ENCODE measurements around the gene BRIP1. TPM values are rescaled to one million over a fixed set of nuclear protein-coding genes. Genes with fewer than 3 reads are reported as not detected.

Gene BRIP1
- total and polyA plus RNA-seq, 2 donors (not counting 3 experiments of a cell fraction or from before 2014, with no cell fraction given) = 1.8 to 12.1 TPM

GRCh38 chr17:61732169-61732568 lies 131.2 kb downstream of the BRIP1 start:
- DNase-seq (ENCODE audit: low read depth, low spot score) = no peak
- dilution Hi-C loops (cut with MboI; ENCODE audit: extremely low pct_ligation_motif_present, low sequenced_read_pairs) = no loop called here

GRCh38 chr17:61731330-61731729 lies 132.0 kb downstream of the BRIP1 start:
- H3K4me2 ChIP-seq (ENCODE audit: insufficient read depth, low read length) = no peak overlapping the region
- H2AFZ ChIP-seq (ENCODE audit: low read depth, low read length) = no peak overlapping the region
- H3K36me3 ChIP-seq (ENCODE audit: control insufficient read depth in 2 of 2, extremely low read depth in 1 of 2, insufficient read depth in 2 of 2, low read length in 2 of 2) = no peaks in the 10 kb centered on the region
- H3K9ac ChIP-seq (replicated peaks; ENCODE audit: extremely low read depth, insufficient read depth, low read length) = no peak overlapping the region
- no peaks in the 10 kb centered on the region for H3K9me3 ChIP-seq (replicated peaks; ENCODE audit: control insufficient read depth, insufficient read depth, low read length)
- no peak overlapping the region for H3K27ac ChIP-seq (ENCODE audit: insufficient read depth, low read depth, low read length)
- TF ChIP-seq POLR2AphosphoS5 (IDR thresholded peaks at IDR 0.05; ENCODE audit: insufficient read depth, low read depth, low read length) (no peak), MAX (IDR thresholded peaks at IDR 0.05; ENCODE audit: insufficient read depth, insufficient read length) (no peak), GATA2 (IDR thresholded peaks at IDR 0.05; ENCODE audit: insufficient read depth, insufficient read length, low read depth, low read length) (no peak), POLR2A (IDR thresholded peaks at IDR 0.05; ENCODE audit: low read depth, low read length) (no peak), MYC (IDR thresholded peaks at IDR 0.05; ENCODE audit: low read depth, low read length) (no peak), EZH2 (IDR thresholded peaks at IDR 0.05; ENCODE audit: borderline replicate concordance, low read depth, low read length, severe bottlenecking) (no peak), FOS (IDR thresholded peaks at IDR 0.05; ENCODE audit: borderline replicate concordance, insufficient read depth, low read length) (no peak), JUN (IDR thresholded peaks at IDR 0.05; ENCODE audit: borderline replicate concordance, insufficient read depth, insufficient read length, low read depth) (no peak)
- TF ChIP-seq, protein P1, sequence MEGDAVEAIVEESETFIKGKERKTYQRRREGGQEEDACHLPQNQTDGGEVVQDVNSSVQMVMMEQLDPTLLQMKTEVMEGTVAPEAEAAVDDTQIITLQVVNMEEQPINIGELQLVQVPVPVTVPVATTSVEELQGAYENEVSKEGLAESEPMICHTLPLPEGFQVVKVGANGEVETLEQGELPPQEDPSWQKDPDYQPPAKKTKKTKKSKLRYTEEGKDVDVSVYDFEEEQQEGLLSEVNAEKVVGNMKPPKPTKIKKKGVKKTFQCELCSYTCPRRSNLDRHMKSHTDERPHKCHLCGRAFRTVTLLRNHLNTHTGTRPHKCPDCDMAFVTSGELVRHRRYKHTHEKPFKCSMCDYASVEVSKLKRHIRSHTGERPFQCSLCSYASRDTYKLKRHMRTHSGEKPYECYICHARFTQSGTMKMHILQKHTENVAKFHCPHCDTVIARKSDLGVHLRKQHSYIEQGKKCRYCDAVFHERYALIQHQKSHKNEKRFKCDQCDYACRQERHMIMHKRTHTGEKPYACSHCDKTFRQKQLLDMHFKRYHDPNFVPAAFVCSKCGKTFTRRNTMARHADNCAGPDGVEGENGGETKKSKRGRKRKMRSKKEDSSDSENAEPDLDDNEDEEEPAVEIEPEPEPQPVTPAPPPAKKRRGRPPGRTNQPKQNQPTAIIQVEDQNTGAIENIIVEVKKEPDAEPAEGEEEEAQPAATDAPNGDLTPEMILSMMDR (IDR thresholded peaks at IDR 0.05; ENCODE audit: extremely low read depth in 1 of 2, insufficient read depth in 1 of 2, low read depth in 1 of 2, low read length in 2 of 2) = no peak
- no peaks in the 10 kb centered on the region for H3K79me2 ChIP-seq (ENCODE audit: control insufficient read depth, insufficient read depth, low read length)
- dilution Hi-C loops (cut with MboI; ENCODE audit: extremely low pct_ligation_motif_present, low sequenced_read_pairs) = no loop called here
- ChIA-PET POLR2A (no interaction called here), CTCF (interaction anchor here (0.7 to 1.1 kb wide), 3 partner anchors 32 to 95 kb away, joined by 3 read pairs; no protein-coding TSS in a partner anchor)
- H3K4me1 ChIP-seq (ENCODE audit: control insufficient read depth, extremely low read depth, insufficient read depth, low read length) = no peaks in the 10 kb centered on the region
- H3K9me1 ChIP-seq (replicated peaks; ENCODE audit: control insufficient read depth, extremely low read depth, insufficient read depth, low read length) = no peaks in the 10 kb centered on the region
- H3K27me3 ChIP-seq (ENCODE audit: control insufficient read depth in 2 of 2, insufficient read depth in 2 of 2, low read length in 2 of 2) = no peaks in the 10 kb centered on the region
- DNase-seq (ENCODE audit: low read depth, low spot score) (peak; percentile 60), FAIRE-seq (no peak)
- H4K20me1 ChIP-seq (replicated peaks; ENCODE audit: control insufficient read depth, extremely low read depth, insufficient read depth, low read length) = peaks cover 2% of the 10 kb centered on the region
- intact Hi-C loops (cut with micrococcal nuclease) = no loop called here
- H3K4me3 ChIP-seq (replicated peaks in 1 of 3; ENCODE audit: insufficient read depth in 1 of 3, low read depth in 1 of 3, low read length in 3 of 3) = no peak overlapping the region
- no TSS peak for BruUV-seq (replicated peaks)

More at GRCh38 chr17:61732169-61732568, 131.2 kb downstream of the BRIP1 start:
- Histone ChIP-seq H3K4me3 (replicated peaks in 1 of 3; ENCODE audit: insufficient read depth in 1 of 3, low read depth in 1 of 3, low read length in 3 of 3) (no peak overlapping the region), H2AFZ (ENCODE audit: low read depth, low read length) (no peak overlapping the region), H3K36me3 (ENCODE audit: control insufficient read depth in 2 of 2, extremely low read depth in 1 of 2, insufficient read depth in 2 of 2, low read length in 2 of 2) (no peaks in the 10 kb centered on the region), H3K79me2 (ENCODE audit: control insufficient read depth, insufficient read depth, low read length) (no peaks in the 10 kb centered on the region), H3K27ac (ENCODE audit: insufficient read depth, low read depth, low read length) (no peak overlapping the region), H3K4me1 (ENCODE audit: control insufficient read depth, extremely low read depth, insufficient read depth, low read length) (no peaks in the 10 kb centered on the region), H3K27me3 (ENCODE audit: control insufficient read depth in 2 of 2, insufficient read depth in 2 of 2, low read length in 2 of 2) (no peaks in the 10 kb centered on the region), H3K9me3 (replicated peaks; ENCODE audit: control insufficient read depth, insufficient read depth, low read length) (no peaks in the 10 kb centered on the region), H3K9me1 (replicated peaks; ENCODE audit: control insufficient read depth, extremely low read depth, insufficient read depth, low read length) (no peaks in the 10 kb centered on the region), H3K9ac (replicated peaks; ENCODE audit: extremely low read depth, insufficient read depth, low read length) (no peak overlapping the region), H3K4me2 (ENCODE audit: insufficient read depth, low read length) (no peak overlapping the region), H4K20me1 (replicated peaks; ENCODE audit: control insufficient read depth, extremely low read depth, insufficient read depth, low read length) (no peaks in the 10 kb centered on the region)
- TF ChIP-seq MYC (IDR thresholded peaks at IDR 0.05; ENCODE audit: low read depth, low read length) (no peak), JUN (IDR thresholded peaks at IDR 0.05; ENCODE audit: borderline replicate concordance, insufficient read depth, insufficient read length, low read depth) (no peak), GATA2 (IDR thresholded peaks at IDR 0.05; ENCODE audit: insufficient read depth, insufficient read length, low read depth, low read length) (no peak), POLR2AphosphoS5 (IDR thresholded peaks at IDR 0.05; ENCODE audit: insufficient read depth, low read depth, low read length) (no peak), EZH2 (IDR thresholded peaks at IDR 0.05; ENCODE audit: borderline replicate concordance, low read depth, low read length, severe bottlenecking) (no peak)
- no TSS peak for BruUV-seq (replicated peaks)
- ChIA-PET POLR2A (no interaction called here), CTCF (no interaction called here)
- intact Hi-C loops (cut with micrococcal nuclease) = no loop called here
- no peak for FAIRE-seq
